ENCODE data around the gene C1R.
A peak's percentile ranks its signal among the peaks of the same experiment; 100 is the strongest.
"Not testable (repeated sequence)": the region's sequence is repeated elsewhere in the genome, so short reads cannot be mapped to it uniquely, and the experiment has no call there.

Gene C1R

GRCh38 chr12:7120166-7120565, 27.9 kb upstream of the C1R start:
- DNase-seq (ENCODE audit: low read depth): no peak

GRCh38 chr12:7118881-7119280, 26.6 kb upstream of the C1R start:
- no peak for DNase-seq (ENCODE audit: low read depth)

- no peak for DNase-seq (ENCODE audit: low read depth)
Measured at GRCh38 chr12:7117670-7118069, 25.4 kb upstream of the C1R start.

GRCh38 chr12:7116916-7117315, 24.7 kb upstream of the C1R start:
- DNase-seq (ENCODE audit: low read depth): no peak

- no peak for DNase-seq (ENCODE audit: low read depth)
Measured at GRCh38 chr12:7116196-7116595, 24.0 kb upstream of the C1R start.

- no peak for DNase-seq (ENCODE audit: low read depth)
Measured at GRCh38 chr12:7114851-7115250, 22.6 kb upstream of the C1R start.

GRCh38 chr12:7114008-7114407, 21.8 kb upstream of the C1R start:
- no peak for DNase-seq (ENCODE audit: low read depth)

- peak; percentile 32 for DNase-seq (ENCODE audit: low read depth)
Measured at GRCh38 chr12:7113389-7113871, 21.2 kb upstream of the C1R start.

GRCh38 chr12:7112041-7112440, 19.8 kb upstream of the C1R start:
- DNase-seq (ENCODE audit: low read depth): no peak

GRCh38 chr12:7110661-7111060, 18.4 kb upstream of the C1R start:
- no peak for DNase-seq (ENCODE audit: low read depth)

- no peak for DNase-seq (ENCODE audit: low read depth)
Measured at GRCh38 chr12:7109572-7109920, 17.3 kb upstream of the C1R start.

- DNase-seq (ENCODE audit: low read depth): peak; percentile 75
Measured at GRCh38 chr12:7108796-7109571, 16.7 kb upstream of the C1R start, which contains the start of gene C1RL. C1RL (minus strand) TSS chr12:7109214; CDS start chr12:7109180, 34 bp downstream.

GRCh38 chr12:7108003-7108795, 16.0 kb upstream of the C1R start:
- peak; percentile 57 for DNase-seq (ENCODE audit: low read depth)

GRCh38 chr12:7107636-7108002, 15.4 kb upstream of the C1R start:
- DNase-seq (ENCODE audit: low read depth): no peak

- DNase-seq (ENCODE audit: low read depth): not testable (repeated sequence)
Measured at GRCh38 chr12:7107181-7107580, 14.9 kb upstream of the C1R start.

GRCh38 chr12:7106082-7106481, 13.8 kb upstream of the C1R start:
- no peak for DNase-seq (ENCODE audit: low read depth)

GRCh38 chr12:7103837-7104584, 11.8 kb upstream of the C1R start:
- no peak for DNase-seq (ENCODE audit: low read depth)

GRCh38 chr12:7102582-7102981, 10.3 kb upstream of the C1R start:
- DNase-seq (ENCODE audit: low read depth): no peak

- no peak for DNase-seq (ENCODE audit: low read depth)
Measured at GRCh38 chr12:7101694-7102131, 9.5 kb upstream of the C1R start.

- no peak for DNase-seq (ENCODE audit: low read depth)
Measured at GRCh38 chr12:7101047-7101693, 8.9 kb upstream of the C1R start.

GRCh38 chr12:7100239-7100638, 8.0 kb upstream of the C1R start:
- DNase-seq (ENCODE audit: low read depth): no peak
